Measurements from ENCODE around the gene PSMG1. TPM values are rescaled to one million over a fixed set of nuclear protein-coding genes. Genes with fewer than 3 reads are reported as not detected.

Gene PSMG1
- total RNA-seq, 1 experiment from 2014 or later, result 78.8 TPM

DNA sequence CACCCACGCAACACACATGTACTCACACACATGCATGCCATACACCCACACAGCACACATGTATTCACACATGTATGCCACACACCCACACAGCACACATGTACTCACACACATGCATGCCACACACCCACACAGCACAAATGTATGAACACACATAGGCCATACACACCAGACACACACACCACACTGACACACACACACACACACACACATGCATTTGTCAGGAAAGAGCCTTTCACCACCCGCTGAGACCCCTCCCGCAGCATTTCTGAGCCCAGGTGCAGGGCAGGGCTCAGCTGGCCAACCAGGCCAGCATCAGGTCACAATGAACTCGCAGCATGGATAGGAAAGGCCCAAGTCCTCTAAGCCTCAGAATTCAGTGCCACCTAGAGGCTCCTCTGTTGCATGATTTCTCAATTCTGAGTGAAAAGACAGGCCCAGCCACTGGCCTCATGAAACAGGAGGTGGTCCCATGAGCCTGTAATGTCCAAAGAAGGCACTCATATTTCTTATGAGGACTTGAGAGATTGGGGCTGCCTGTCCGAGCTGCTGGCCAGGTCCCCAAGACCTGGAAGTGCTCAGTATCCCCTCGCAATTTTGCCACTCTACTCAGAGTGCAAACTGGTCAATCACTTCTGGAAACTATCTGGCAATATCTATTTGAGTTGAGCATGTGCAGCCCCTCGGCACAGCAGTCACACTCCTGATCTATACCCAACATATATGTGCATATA, 57.3 kb downstream of the PSMG1 start:
- Mint-ChIP-seq H3K36me3 (ENCODE audit: insufficient read depth in 1 of 3, low read depth in 3 of 3) (no peaks in the 10 kb centered on the region), H3K4me1 (peaks cover 3 to 14% of the 10 kb centered on the region in 2 experiments), H3K27ac (peak overlapping the region in 2 of 3 experiments; percentile 52 to 53; a peak in 4 of 7 replicates), H3K4me3 (no peak overlapping the region), H3K9me3 (peaks cover 0 to 2% of the 10 kb centered on the region in 2 experiments; a peak in 2 of 5 replicates), H3K27me3 (ENCODE audit: low read depth) (no peaks in the 10 kb centered on the region; the same call in none of the 2 replicates)
- Histone ChIP-seq H3K18ac (ENCODE audit: insufficient read length, low read depth, low read length) (peak overlapping the region; percentile 6), H3K4me2 (ENCODE audit: insufficient read depth, insufficient read length, low read length) (no peak overlapping the region), H3K14ac (ENCODE audit: insufficient read depth, low read length) (no peak overlapping the region), H3T11ph (ENCODE audit: low read length) (no peak overlapping the region), H3K4me1 (ENCODE audit: insufficient read depth, low read length) (peaks cover 3% of the 10 kb centered on the region; the same call in 1 of the 2 replicates), H2AK5ac (ENCODE audit: insufficient read length, low read length) (no peak overlapping the region), H4K8ac (replicated peaks; ENCODE audit: insufficient read length, low read depth, low read length) (peak overlapping the region; percentile 7), H3K56ac (ENCODE audit: insufficient read length, low read depth, low read length) (no peak overlapping the region), H2BK12ac (ENCODE audit: insufficient read length, low read depth, low read length) (no peak overlapping the region), H3K79me1 (ENCODE audit: insufficient read depth, low read depth, low read length, poor library complexity, severe bottlenecking) (no peaks in the 10 kb centered on the region), H3K9ac (ENCODE audit: extremely low read depth, insufficient read length, low read length) (no peak overlapping the region), H3K9me3 (ENCODE audit: control insufficient read depth, low read depth, low read length) (no peaks in the 10 kb centered on the region), H4K91ac (ENCODE audit: insufficient read length, low read depth, low read length) (no peak overlapping the region), H3K27me3 (ENCODE audit: insufficient read depth, low read length) (no peaks in the 10 kb centered on the region), H4K20me1 (ENCODE audit: control insufficient read depth, insufficient read depth, insufficient read length) (peaks cover 4% of the 10 kb centered on the region), H2BK15ac (ENCODE audit: low read depth, low read length) (no peak overlapping the region), H3K23ac (ENCODE audit: insufficient read length, low read depth, low read length) (no peak overlapping the region), H3K27ac (ENCODE audit: insufficient read length, low read depth, low read length) (no peak overlapping the region), H3K79me2 (ENCODE audit: insufficient read depth, low read length) (no peaks in the 10 kb centered on the region), H4K5ac (ENCODE audit: insufficient read length, low read depth, low read length) (no peak overlapping the region), H2BK120ac (ENCODE audit: low read depth, low read length, poor library complexity, severe bottlenecking) (no peak overlapping the region), H2BK20ac (ENCODE audit: low read depth, low read length, poor library complexity, severe bottlenecking) (no peak overlapping the region), H2AFZ (ENCODE audit: low read length) (no peak overlapping the region), H2BK5ac (ENCODE audit: insufficient read length, low read length) (no peak overlapping the region), H3K23me2 (ENCODE audit: insufficient read length, low read depth, low read length, poor library complexity, severe bottlenecking) (no peaks in the 10 kb centered on the region), H3K4ac (ENCODE audit: low read depth, low read length) (no peak overlapping the region)
- TF ChIP-seq, protein P1, sequence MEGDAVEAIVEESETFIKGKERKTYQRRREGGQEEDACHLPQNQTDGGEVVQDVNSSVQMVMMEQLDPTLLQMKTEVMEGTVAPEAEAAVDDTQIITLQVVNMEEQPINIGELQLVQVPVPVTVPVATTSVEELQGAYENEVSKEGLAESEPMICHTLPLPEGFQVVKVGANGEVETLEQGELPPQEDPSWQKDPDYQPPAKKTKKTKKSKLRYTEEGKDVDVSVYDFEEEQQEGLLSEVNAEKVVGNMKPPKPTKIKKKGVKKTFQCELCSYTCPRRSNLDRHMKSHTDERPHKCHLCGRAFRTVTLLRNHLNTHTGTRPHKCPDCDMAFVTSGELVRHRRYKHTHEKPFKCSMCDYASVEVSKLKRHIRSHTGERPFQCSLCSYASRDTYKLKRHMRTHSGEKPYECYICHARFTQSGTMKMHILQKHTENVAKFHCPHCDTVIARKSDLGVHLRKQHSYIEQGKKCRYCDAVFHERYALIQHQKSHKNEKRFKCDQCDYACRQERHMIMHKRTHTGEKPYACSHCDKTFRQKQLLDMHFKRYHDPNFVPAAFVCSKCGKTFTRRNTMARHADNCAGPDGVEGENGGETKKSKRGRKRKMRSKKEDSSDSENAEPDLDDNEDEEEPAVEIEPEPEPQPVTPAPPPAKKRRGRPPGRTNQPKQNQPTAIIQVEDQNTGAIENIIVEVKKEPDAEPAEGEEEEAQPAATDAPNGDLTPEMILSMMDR (conservative IDR thresholded peaks at IDR 0.05), result peak; percentile 67
- peak; percentile 87 for DNase-seq
- WGBS (ENCODE audit: extremely low coverage, insufficient read length, low lambda C conversion rate), result no CpG with 5 or more reads among the region's 7 CpGs

Other genes with a start within 250 kb of the PSMG1 start
- gene BRWD1, start 130.2 kb upstream of the PSMG1 start, total RNA-seq (2021), result 43.4 and 48.4 TPM in 2 replicates
- 513 and 516 TPM in 2 replicates for gene HMGN1, start 165.6 kb upstream of the PSMG1 start, total RNA-seq (2021)

All from H9 (cell line).